Mononuclear cell (primary cell): ENCODE data around the gene ESR2. TPM values are rescaled to one million over a fixed set of nuclear protein-coding genes. Genes with fewer than 3 reads are reported as not detected.

Experiments used
- H3K27me3 ChIP-seq: 2 replicates; pipeline ENCODE4 v1.6.0; 2011; ENCODE audit warnings: low read length, control low read depth; ENCODE audit not compliant: insufficient read depth
- H3K4me1 ChIP-seq: 2 replicates; pipeline ENCODE4 v1.5.1; 2011; ENCODE audit warnings: mild to moderate bottlenecking, low read length, control low read depth; ENCODE audit not compliant: insufficient read depth
- H3K4me3 ChIP-seq: 2 replicates; pipeline ENCODE4 v1.5.1; 2011; ENCODE audit warnings: mild to moderate bottlenecking, low read length, moderate library complexity
- H3K9me3 ChIP-seq: 2 replicates; pipeline ENCODE4 v1.5.1; 2011; ENCODE audit warnings: low read depth, mild to moderate bottlenecking, control low read depth, low read length
- total RNA-seq: library from RNA; depleted of rRNA; stranded (reverse); fragments of >200 nt; gene quantifications from one replicate; pipeline ENCODE4 v1.2.3, GENCODE V29; 2012

The ESR2 gene
- total RNA-seq, 1 donor: 1.3 TPM

DNA sequence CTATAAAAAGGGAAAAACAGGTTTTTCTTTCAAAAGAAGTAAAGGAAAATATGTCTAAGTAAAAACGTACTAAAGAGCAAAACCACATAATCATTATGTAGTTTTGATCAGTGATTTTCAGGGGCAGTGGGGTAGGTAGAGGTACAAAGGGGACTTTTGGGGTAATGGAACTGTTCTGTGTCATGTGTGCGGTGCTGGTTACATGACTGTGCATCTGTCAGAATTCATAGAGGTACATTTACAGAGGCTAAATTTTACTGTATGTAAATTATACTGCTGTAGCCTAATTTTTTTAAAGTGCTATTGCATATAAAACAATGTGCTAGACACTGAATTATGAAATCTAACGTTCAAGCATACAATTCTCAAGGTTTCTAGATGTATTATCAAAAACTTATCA is 2.0 kb downstream of the ESR2 start:
- no peak overlapping the region for H3K4me3 ChIP-seq
- no peaks in the 10 kb centered on the region for H3K9me3 ChIP-seq
- peaks cover 19% of the 10 kb centered on the region for H3K4me1 ChIP-seq
- H3K27me3 ChIP-seq: peaks cover 34% of the 10 kb centered on the region

DNA sequence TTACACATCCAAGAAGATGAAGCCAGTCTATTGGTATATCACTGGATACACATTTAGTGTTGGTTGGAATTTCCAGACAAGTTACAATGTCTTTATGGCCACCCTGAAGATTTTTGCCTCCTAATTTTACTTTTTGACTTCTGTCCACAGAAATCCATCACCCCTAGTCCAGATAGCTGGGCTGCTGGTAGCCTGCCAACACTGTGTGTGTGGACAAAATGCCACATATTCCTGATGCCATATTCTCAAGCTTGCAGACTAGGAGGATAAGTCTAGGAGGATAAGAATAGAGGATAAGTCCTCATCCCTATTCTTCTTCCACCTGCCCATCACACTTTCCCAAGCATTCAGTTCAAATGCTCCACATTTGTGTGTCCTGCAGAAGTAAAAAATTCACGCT is 4.6 kb downstream of the ESR2 start:
- H3K9me3 ChIP-seq: no peaks in the 10 kb centered on the region
- no peak overlapping the region for H3K4me3 ChIP-seq
- H3K4me1 ChIP-seq: peaks cover 13% of the 10 kb centered on the region
- H3K27me3 ChIP-seq: peaks cover 25% of the 10 kb centered on the region

DNA sequence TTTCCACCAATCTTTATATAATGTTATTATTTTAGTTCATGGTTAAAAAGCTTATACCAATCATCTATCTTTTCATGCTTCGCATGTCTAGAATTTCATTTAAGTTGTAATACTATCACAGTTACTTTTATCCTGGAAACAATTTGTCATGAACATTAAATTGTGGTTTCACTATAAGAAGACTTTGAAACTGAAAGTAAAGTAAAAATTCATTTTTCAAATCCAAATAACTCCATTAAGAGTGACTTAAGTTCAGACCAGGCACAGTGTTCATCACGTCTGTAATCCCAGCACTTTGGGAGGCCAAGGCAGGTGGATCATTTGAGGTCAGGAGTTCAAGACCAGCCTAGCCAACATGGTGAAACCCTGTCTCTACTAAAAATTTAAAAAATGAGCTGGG is 12.4 kb downstream of the ESR2 start:
- H3K4me1 ChIP-seq: no peaks in the 10 kb centered on the region
- H3K4me3 ChIP-seq: no peak overlapping the region
- H3K27me3 ChIP-seq: no peaks in the 10 kb centered on the region
- no peaks in the 10 kb centered on the region for H3K9me3 ChIP-seq

DNA sequence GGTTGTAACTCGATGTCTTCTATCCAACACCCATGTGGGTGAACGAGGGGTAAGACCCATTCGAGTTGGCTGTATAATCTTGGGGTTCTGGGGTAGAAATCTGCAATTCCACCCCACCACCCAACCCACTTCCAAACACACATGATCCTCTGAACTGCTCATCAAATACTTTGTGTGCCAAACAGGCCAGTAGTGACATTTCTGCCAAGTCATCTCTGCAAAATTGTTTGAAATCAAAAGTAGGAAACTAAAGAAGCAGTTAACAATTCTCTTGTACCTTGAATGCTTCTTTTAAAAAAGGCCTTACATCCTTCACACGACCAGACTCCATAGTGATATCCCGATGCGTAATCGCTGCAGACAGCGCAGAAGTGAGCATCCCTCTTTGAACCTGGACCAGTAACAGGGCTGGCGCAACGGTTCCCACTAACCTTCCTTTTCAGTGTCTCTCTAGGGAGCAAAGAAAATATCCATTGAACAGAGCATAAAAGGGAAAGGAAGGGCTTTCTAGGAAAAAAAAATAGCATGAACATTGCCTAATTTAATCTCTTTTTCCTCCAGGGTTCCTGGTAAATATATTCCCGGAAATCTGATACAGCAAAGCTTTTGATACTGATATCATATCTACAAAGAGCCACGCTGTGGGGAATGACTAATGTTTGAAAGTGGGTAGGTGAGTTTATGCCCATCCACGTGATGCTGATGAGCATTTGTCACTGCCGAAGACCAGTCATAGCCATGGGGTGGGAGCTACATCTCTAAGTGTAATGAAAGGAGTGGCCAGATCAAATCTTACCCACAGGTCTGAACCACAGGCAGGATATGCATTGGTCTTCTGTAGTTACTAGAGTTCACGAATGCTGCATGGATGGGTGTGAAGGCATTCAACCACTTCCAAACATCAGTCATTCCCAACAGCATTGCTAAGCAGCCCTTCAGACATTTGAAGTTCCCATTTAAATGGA is 14.2 kb downstream of the ESR2 start:
- Histone ChIP-seq H3K4me3 (no peak overlapping the region), H3K9me3 (no peaks in the 10 kb centered on the region), H3K4me1 (no peaks in the 10 kb centered on the region), H3K27me3 (no peaks in the 10 kb centered on the region)

DNA sequence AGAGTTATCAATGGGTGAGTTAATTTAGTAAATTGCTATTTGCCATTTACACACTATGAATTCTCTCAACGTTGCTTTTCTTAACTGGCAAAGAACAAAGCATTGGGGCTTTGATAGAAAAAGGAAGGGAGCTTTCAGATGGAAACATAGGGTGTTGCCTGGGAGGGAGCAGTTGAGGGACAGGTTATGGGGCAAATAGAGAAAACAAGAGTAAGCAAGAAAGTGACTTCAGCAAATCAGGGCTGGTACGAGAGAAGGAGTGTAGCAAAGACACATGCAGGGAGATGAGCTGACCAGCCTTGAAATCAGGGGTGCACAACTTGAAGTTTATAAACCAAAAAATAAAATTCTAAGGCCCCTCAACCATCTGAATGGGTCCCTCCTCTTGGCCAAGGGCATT is 15.7 kb downstream of the ESR2 start:
- Histone ChIP-seq H3K4me3 (no peak overlapping the region), H3K4me1 (no peaks in the 10 kb centered on the region), H3K27me3 (no peaks in the 10 kb centered on the region)

DNA sequence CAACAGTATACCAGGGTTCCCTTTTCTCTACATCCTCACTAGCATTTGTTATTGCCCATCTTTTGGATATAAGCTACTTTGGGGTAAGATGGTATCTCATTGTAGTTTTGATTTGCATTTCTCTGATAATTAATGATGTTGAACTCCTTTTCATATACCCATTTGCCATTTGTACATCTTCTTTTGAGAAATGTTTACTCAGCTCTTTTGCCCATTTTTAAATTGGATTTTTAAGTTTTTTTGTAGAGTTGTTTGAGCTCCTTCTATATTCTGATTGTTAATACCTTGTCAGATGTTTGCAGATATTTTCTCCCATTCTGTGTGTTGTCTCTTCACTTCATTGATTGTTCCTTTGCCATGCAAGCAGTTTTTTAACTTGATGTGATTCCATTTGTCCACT is 22.2 kb downstream of the ESR2 start:
- Histone ChIP-seq H3K4me1 (no peaks in the 10 kb centered on the region), H3K27me3 (no peaks in the 10 kb centered on the region), H3K9me3 (no peaks in the 10 kb centered on the region), H3K4me3 (no peak overlapping the region)

More for the DNA sequence above, 15.7 kb downstream of the ESR2 start:
- no peaks in the 10 kb centered on the region for H3K9me3 ChIP-seq

DNA sequence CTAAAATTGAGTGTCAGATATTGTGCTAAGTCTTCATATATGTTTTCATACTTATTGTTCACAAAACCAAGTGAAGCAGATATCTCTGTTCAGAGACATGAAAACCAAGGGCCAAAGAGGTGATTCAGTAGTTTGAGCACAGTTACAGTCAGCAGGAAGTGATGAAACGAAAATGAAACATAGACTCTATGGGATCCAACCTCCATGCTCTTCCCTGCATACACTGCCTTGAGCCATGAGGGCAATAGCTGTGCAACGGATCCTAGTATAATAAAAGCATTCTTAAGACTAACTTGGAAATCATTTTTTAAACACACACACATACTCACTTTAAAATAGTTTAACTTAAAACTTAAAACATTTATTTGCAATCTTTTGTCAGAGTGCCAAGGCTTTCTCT is 27.9 kb downstream of the ESR2 start:
- H3K27me3 ChIP-seq: no peaks in the 10 kb centered on the region
- no peaks in the 10 kb centered on the region for H3K9me3 ChIP-seq
- H3K4me3 ChIP-seq: no peak overlapping the region
- no peaks in the 10 kb centered on the region for H3K4me1 ChIP-seq

DNA sequence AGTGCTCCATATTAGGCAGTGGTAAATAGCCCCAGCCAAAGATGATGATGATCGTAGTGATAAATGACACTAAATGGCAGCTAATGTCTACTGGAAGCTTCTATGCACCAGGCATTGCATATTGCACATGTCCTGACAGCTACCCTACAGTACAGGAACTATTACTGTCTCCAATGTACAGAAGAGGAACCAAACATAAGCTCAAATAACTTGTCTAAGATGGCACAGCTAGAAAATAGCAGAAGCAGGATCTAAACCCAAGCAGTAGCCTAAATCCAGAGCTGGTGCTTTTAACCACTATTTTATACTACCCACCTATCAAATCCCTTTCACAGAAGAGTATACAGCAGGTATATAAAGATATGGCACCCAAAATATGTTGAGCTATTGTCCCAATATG is 28.9 kb downstream of the ESR2 start:
- no peaks in the 10 kb centered on the region for H3K9me3 ChIP-seq
- no peaks in the 10 kb centered on the region for H3K27me3 ChIP-seq
- no peak overlapping the region for H3K4me3 ChIP-seq

DNA sequence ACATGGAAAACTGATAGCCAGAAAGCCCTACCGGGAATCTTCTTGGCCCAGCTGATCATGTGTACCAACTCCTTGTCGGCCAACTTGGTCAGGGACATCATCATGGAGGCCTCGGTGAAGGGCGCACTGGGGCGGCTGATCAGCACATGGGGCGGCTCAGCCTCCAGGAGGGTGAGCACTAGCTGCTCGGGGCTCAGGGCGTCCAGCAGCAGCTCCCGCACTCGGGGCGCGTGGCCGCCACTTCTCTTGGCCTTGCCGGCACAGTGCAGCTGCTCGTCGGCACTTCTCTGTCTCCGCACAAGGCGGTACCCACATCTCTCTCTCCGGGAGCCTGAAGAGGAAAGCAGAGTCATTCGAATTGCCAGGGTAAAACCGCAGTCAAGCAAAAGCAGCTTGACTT is 33.8 kb downstream of the ESR2 start:
- Histone ChIP-seq H3K4me3 (no peak overlapping the region), H3K9me3 (no peaks in the 10 kb centered on the region), H3K4me1 (no peaks in the 10 kb centered on the region), H3K27me3 (no peaks in the 10 kb centered on the region)

More for the DNA sequence above, 28.9 kb downstream of the ESR2 start:
- no peaks in the 10 kb centered on the region for H3K4me1 ChIP-seq

DNA sequence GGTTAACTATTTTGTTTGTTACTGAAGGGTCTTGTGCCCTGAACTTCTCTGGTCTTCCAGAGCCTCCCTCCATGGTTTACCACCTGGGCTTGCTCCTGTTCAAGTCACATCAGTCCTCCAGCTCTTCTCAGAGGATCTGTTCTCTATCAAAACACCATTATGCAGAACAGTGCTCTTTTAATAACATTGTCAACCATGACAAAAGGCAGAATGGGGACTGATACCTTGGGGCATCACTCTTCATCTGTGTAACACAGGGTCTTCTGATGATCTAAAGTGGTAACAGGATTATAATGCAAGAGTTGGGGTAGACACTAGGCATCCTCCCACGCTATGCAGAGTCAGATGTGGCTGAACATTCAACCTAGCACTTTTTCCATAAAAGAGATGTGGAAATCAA is 38.4 kb downstream of the ESR2 start:
- no peaks in the 10 kb centered on the region for H3K27me3 ChIP-seq
- H3K4me3 ChIP-seq: no peak overlapping the region
- no peaks in the 10 kb centered on the region for H3K4me1 ChIP-seq
- H3K9me3 ChIP-seq: no peaks in the 10 kb centered on the region

DNA sequence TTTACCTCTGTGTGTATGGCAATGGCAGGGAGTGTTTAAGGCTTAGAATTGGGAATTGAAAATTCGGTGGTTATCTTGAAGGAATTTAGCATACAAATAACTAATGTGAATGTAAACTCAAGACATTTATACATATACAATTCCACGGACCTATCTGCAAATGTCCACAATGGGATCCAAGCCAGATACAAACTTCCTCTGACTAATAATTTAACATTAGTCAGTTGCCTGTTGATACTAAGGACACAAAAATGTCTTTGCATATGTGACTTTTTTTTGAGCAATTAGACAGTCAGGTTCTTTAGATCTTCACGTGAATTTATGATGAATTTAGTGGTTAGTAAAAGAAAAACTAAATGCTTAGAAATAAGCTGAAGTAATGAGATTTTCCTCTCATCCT is 40.5 kb downstream of the ESR2 start:
- H3K4me3 ChIP-seq: no peak overlapping the region
- no peaks in the 10 kb centered on the region for H3K27me3 ChIP-seq
- no peaks in the 10 kb centered on the region for H3K9me3 ChIP-seq
- no peaks in the 10 kb centered on the region for H3K4me1 ChIP-seq

DNA sequence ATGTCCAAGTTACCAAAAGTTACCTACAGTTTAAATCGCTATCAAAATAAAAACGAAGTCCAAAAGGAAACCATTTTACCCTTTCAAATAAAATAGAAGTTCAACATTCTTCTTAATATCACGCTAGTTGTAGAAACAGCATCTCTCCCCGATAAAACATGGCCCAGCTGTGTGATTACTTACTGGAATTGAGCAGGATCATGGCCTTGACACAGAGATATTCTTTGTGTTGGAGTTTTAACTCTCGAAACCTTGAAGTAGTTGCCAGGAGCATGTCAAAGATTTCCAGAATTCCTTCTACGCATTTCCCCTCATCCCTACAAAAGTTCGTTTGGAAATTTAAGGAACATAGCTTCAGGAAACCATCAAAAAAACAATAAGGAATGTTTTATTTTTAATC is 44.8 kb downstream of the ESR2 start:
- Histone ChIP-seq H3K4me3 (no peak overlapping the region), H3K4me1 (no peaks in the 10 kb centered on the region), H3K27me3 (no peaks in the 10 kb centered on the region), H3K9me3 (no peaks in the 10 kb centered on the region)

DNA sequence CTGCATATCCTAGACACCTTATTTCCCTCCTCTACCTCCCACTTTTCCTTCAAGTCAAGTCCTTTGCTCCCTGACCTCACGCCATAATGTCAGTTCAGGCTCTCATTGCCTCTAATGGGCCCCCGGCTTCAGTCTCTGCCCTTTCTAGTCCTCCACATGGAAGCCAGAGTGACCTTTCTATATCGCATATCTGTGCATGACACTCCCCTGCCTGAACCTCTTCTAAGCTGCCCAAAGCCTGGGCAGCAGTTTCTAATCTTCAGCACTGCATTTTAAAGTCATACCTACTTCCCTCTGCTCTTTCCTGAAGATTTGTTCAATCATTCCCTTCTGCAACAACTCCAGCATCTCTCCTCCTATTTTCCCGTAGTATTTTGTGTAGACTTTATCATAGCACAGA is 45.5 kb downstream of the ESR2 start:
- Histone ChIP-seq H3K4me3 (no peak overlapping the region), H3K4me1 (no peaks in the 10 kb centered on the region), H3K9me3 (no peaks in the 10 kb centered on the region)

DNA sequence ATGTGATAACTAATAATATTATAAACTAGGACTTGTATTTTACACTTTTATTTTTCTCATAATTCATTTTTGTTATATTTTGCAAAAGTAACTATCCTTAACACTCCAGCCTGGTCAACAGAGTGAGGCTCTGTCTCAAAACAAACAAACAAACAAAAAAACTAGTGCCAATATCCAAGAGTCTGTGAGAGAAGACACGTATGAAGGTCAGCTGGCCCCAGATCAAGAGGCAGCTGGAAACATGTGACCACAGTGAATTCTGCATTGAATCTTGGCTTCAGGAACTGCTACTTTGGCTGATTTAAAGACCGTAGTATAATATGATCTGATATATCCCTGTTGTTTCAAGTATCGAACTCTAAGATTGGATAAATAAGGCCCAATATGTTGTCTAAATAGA is 47.0 kb downstream of the ESR2 start:
- Histone ChIP-seq H3K4me3 (no peak overlapping the region), H3K9me3 (no peaks in the 10 kb centered on the region), H3K27me3 (no peaks in the 10 kb centered on the region), H3K4me1 (no peaks in the 10 kb centered on the region)

More for the DNA sequence above, 45.5 kb downstream of the ESR2 start:
- no peaks in the 10 kb centered on the region for H3K27me3 ChIP-seq

DNA sequence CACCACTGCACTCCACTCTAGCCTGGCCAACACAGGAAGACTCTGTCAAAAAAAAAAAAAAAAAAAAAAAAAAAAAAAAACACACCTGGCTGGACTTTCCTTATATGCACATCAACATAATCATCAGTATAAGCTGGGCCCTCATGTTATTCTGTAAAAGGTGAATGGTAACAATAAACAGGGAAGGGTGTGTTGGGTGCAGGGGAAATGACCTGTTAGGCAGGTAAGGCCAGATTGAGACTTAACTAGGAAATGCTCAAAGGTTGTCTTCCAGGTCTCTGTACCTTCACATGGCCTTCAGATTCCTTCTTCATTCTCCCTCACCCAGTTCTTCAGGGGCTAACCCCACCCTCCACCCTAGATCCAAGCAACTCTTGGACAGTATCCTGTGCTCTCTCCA is 47.5 kb downstream of the ESR2 start:
- no peaks in the 10 kb centered on the region for H3K27me3 ChIP-seq
- no peak overlapping the region for H3K4me3 ChIP-seq
- H3K4me1 ChIP-seq: no peaks in the 10 kb centered on the region
- no peaks in the 10 kb centered on the region for H3K9me3 ChIP-seq

DNA sequence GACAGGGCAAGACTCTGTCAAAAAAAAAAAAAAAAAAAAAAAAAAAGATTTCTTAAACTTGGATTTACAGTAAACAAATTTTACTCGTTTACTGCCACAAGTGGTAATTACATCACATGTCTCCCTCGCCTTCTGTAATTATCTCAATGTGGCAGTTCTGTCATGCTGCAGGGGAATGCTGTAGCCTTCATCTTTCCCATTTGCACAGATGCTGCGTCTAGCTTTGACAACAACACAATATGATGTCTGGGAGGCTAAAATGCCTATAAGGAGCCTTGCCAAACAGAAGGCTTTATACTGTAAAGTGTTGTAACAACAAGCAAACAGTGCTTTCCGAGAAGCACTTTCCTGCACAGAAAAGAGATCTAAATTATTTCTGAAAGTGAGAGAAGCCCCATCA is 48.7 kb downstream of the ESR2 start:
- Histone ChIP-seq H3K9me3 (no peaks in the 10 kb centered on the region), H3K4me3 (no peak overlapping the region), H3K27me3 (no peaks in the 10 kb centered on the region), H3K4me1 (no peaks in the 10 kb centered on the region)
